GM12878 (cell line): ENCODE results near the gene WDR72. TPM values are rescaled to one million over a fixed set of nuclear protein-coding genes. Genes with fewer than 3 reads are reported as not detected.

ENCODE experiments used
- ATAC-seq: fragments of 200-7000 bp; cut with Tn5 transposase; 3 replicates; pipeline ENCODE4 v1.9.1; 2020; ENCODE audit warnings: mild to moderate bottlenecking, moderate library complexity
- BruUV-seq: library from RNA; stranded (reverse); fragments of 400-500 nt; replicated peaks from 2 replicates; lab custom pipeline; 2021; lab: Mats Ljungman, UMichigan
- CTCF ChIA-PET: fragments of 300-600 bp; sonication (Branson Sonifier 250); formaldehyde crosslinking; extraction: SDS; loops from one replicate; lab custom pipeline; 2021; ENCODE audit warnings: inconsistent platforms; lab: Yijun Ruan, JAX
- POLR2A ChIA-PET: fragments of 350-600 bp; formaldehyde crosslinking; extraction: SDS; loops from one replicate; lab custom pipeline; 2021; ENCODE audit warnings: inconsistent platforms; lab: Charles Lee
- RAD21 ChIA-PET: fragments of 300-600 bp; sonication (Branson Sonifier 250); formaldehyde crosslinking; loops from one replicate; lab custom pipeline; 2023; ENCODE audit warnings: antibody characterized with exemption; ENCODE audit not compliant: unreplicated experiment; lab: Charles Lee
- SMC1A ChIA-PET: fragments of 300-600 bp; sonication (Branson Sonifier 250); formaldehyde crosslinking; loops from one replicate; lab custom pipeline; 2023; ENCODE audit not compliant: unreplicated experiment, uncharacterized antibody; lab: Charles Lee
- DNase-seq: peaks from one replicate; pipeline ENCODE4 v3.0.0-alpha.2; 2011; ENCODE audit warnings: low read depth, low spot score
- FAIRE-seq: peaks from 3 replicates; lab custom pipeline; 2011; peaks lifted over from hg19 to GRCh38; lab: Jason Lieb, UNC
- H2AFZ ChIP-seq: 2 replicates; pipeline ENCODE4 v1.6.0; 2011; ENCODE audit warnings: low read depth, low read length, control low read depth; ENCODE audit not compliant: control insufficient read depth
- H3K27ac ChIP-seq: 2 replicates; pipeline ENCODE4 v1.5.1; 2011; ENCODE audit warnings: control low read depth; ENCODE audit not compliant: control insufficient read depth, insufficient read depth
- H3K27me3 ChIP-seq, 2 experiments: replicated peaks in 1 of 2; 2 replicates each; pipeline versions ENCODE4 v1.6.0 to v1.6.1; 2011; ENCODE audit warnings: low read length in 1 of 2; ENCODE audit not compliant: control insufficient read depth in 2 of 2, insufficient read depth in 2 of 2
- H3K36me3 ChIP-seq, 2 experiments: 2 replicates each; pipeline ENCODE4 v1.5.1; 2011; ENCODE audit warnings: low read length in 1 of 2; ENCODE audit not compliant: control insufficient read depth in 2 of 2, insufficient read depth in 2 of 2
- H3K4me1 ChIP-seq: 2 replicates; pipeline ENCODE4 v1.6.1; 2011; ENCODE audit warnings: mild to moderate bottlenecking, low read length, moderate library complexity, mixed read lengths; ENCODE audit not compliant: control insufficient read depth, insufficient read depth
- H3K4me2 ChIP-seq: 2 replicates; pipeline ENCODE4 v1.6.0; 2011; ENCODE audit warnings: control low read depth; ENCODE audit not compliant: control insufficient read depth, insufficient read depth
- H3K4me3 ChIP-seq: fragments of 200-600 bp; sonication (generic); 2 replicates; pipeline ENCODE4 v1.5.1; 2016
- H3K79me2 ChIP-seq: 2 replicates; pipeline ENCODE4 v1.6.0; 2011; ENCODE audit warnings: low read length; ENCODE audit not compliant: control insufficient read depth, insufficient read depth
- H3K9ac ChIP-seq: 2 replicates; pipeline ENCODE4 v1.8.0; 2011; ENCODE audit warnings: low read length, control low read depth, mixed read lengths; ENCODE audit not compliant: control insufficient read depth, insufficient read depth
- H3K9me3 ChIP-seq: replicated peaks from 3 replicates; pipeline ENCODE4 v1.5.1; 2011; ENCODE audit warnings: mild to moderate bottlenecking, low read length; ENCODE audit not compliant: control insufficient read depth, insufficient read depth
- H4K20me1 ChIP-seq: 2 replicates; pipeline ENCODE4 v1.6.0; 2011; ENCODE audit not compliant: control insufficient read depth, insufficient read depth
- ATF7 ChIP-seq: fragments of 450-650 bp; IDR thresholded peaks from 2 replicates; pipeline ENCODE4 v1.6.1; 2016; ENCODE audit warnings: low read depth, mild to moderate bottlenecking
- BRCA1 ChIP-seq: IDR thresholded peaks from 2 replicates; pipeline ENCODE4 v1.6.1; 2011; ENCODE audit warnings: low read depth, low read length, improper control_type of control experiment
- CBFB ChIP-seq: IDR thresholded peaks from 2 replicates; pipeline ENCODE4 v1.6.1; 2016; ENCODE audit warnings: antibody characterized with exemption, low read depth
- CBX3 ChIP-seq: fragments of 200-600 bp; sonication (generic); IDR thresholded peaks from 2 replicates; pipeline ENCODE4 v1.6.1; 2016; ENCODE audit warnings: low read depth, borderline replicate concordance
- CHD4 ChIP-seq: fragments of 200-600 bp; sonication (generic); IDR thresholded peaks from 2 replicates; pipeline ENCODE4 v1.6.1; 2016; ENCODE audit warnings: mild to moderate bottlenecking
- FOS ChIP-seq: IDR thresholded peaks from 3 replicates; pipeline ENCODE4 v1.6.1; 2011; ENCODE audit warnings: borderline replicate concordance; ENCODE audit not compliant: insufficient read length; ENCODE audit errors: extremely low read depth
- GATAD2B ChIP-seq: fragments of 450-650 bp; conservative IDR thresholded peaks from 2 replicates; pipeline ENCODE4 v1.6.1; 2017; ENCODE audit warnings: low read depth, mild to moderate bottlenecking, moderate library complexity
- MEF2B ChIP-seq: fragments of 450-650 bp; IDR thresholded peaks from 2 replicates; pipeline ENCODE4 v1.6.1; 2018; ENCODE audit warnings: mild to moderate bottlenecking, moderate library complexity; ENCODE audit not compliant: partially characterized antibody, poor library complexity, severe bottlenecking
- MLLT1 ChIP-seq: fragments of 450-650 bp; IDR thresholded peaks from 2 replicates; pipeline ENCODE4 v1.6.1; 2016; ENCODE audit warnings: mild to moderate bottlenecking
- MTA2 ChIP-seq: fragments of 450-650 bp; IDR thresholded peaks from 2 replicates; pipeline ENCODE4 v1.6.1; 2016; ENCODE audit warnings: low read depth, mild to moderate bottlenecking, moderate library complexity
- MYC ChIP-seq: IDR thresholded peaks from 2 replicates; pipeline ENCODE4 v1.6.1; 2011; ENCODE audit warnings: mild to moderate bottlenecking, low read length, moderate library complexity, inconsistent platforms; ENCODE audit not compliant: insufficient read depth, insufficient replicate concordance, insufficient read length, severe bottlenecking
- POLR2AphosphoS5 ChIP-seq: IDR thresholded peaks from 2 replicates; pipeline ENCODE4 v1.6.1; 2011; ENCODE audit warnings: mild to moderate bottlenecking, low read length, inconsistent platforms
- RELB ChIP-seq: fragments of 450-650 bp; IDR thresholded peaks from 2 replicates; pipeline ENCODE4 v1.6.1; 2017; ENCODE audit warnings: low read depth, mild to moderate bottlenecking, moderate library complexity
- RFX5 ChIP-seq: IDR thresholded peaks from 2 replicates; pipeline ENCODE4 v1.6.1; 2011; ENCODE audit warnings: low read depth, low read length, improper control_type of control experiment
- SMAD5 ChIP-seq: IDR thresholded peaks from 2 replicates; pipeline ENCODE4 v1.6.1; 2016; ENCODE audit warnings: antibody characterized with exemption, low read depth
- TCF7 ChIP-seq: IDR thresholded peaks from 2 replicates; pipeline ENCODE4 v1.6.1; 2014; ENCODE audit warnings: antibody characterized with exemption, borderline replicate concordance
- ZNF217 ChIP-seq: fragments of 450-650 bp; IDR thresholded peaks from 2 replicates; pipeline ENCODE4 v1.6.1; 2017; ENCODE audit warnings: antibody characterized with exemption, mild to moderate bottlenecking
- ZNF592 ChIP-seq: fragments of 450-650 bp; IDR thresholded peaks from 2 replicates; pipeline ENCODE4 v1.6.1; 2017; ENCODE audit warnings: mild to moderate bottlenecking, moderate library complexity
- WGBS: methylation state at CpG from one replicate; pipeline ENCODE4 v1.1.6; 2016; ENCODE audit warnings: low lambda C conversion rate; ENCODE audit not compliant: insufficient replicate concordance, insufficient coverage; ENCODE audit errors: missing lambda C conversion rate; 5-methylcytosine and 5-hydroxymethylcytosine counted together
- in situ Hi-C: fragments of 300-500 bp; cut with MboI; formaldehyde crosslinking; loops from 9 replicates; pipeline ENCODE4 v1.14.3; 2018; ENCODE audit warnings: mixed read lengths
- intact Hi-C: fragments of 100-400 bp; cut with micrococcal nuclease; formaldehyde crosslinking; loops from one replicate; pipeline ENCODE4 v1.14.2; 2022; ENCODE audit not compliant: unreplicated experiment
- polyA plus RNA-seq, 11 experiments: library from polyadenylated mRNA; depleted of rRNA in 4 of 11; unstranded in 6 of 11; stranded (reverse) in 5 of 11; fragments of >200 nt; fragmentation: Nextera tagmentation in 4 of 11; fragmentation: Illumina TruSeq in 1 of 11; extraction: Ambion mirVana in 4 of 11; extraction: Trizol in 1 of 11; gene quantifications; 1 replicate in 1 of 11; 2 replicates in 10 of 11; pipeline versions ENCODE4 v1.2.1 to v1.2.3, GENCODE V29; 2011 to 2016; ENCODE audit warnings: inconsistent platforms in 2 of 11, missing spikeins in 2 of 11, low read depth in 1 of 11
- total RNA-seq, 4 experiments: library from RNA; depleted of rRNA in 3 of 4; stranded (reverse); fragments of >200 nt in 3 of 4; fragmentation: Illumina TruSeq in 1 of 4; extraction: Trizol in 1 of 4; gene quantifications; 2 replicates each; pipeline versions ENCODE4 v1.2.1 to v1.2.3, GENCODE V29; 2013 to 2021

The WDR72 gene
- total and polyA plus RNA-seq, 10 of the 15 experiments (the other 5 are each of a cell fraction or from before 2014, with no cell fraction given): 0.03 TPM; not detected in 9

- 0% methylated on average over 2 of the region's 2 CpGs for WGBS
- Histone ChIP-seq H3K9ac (no peak overlapping the region), H3K4me2 (no peak overlapping the region), H3K4me1 (no peaks in the 10 kb centered on the region), H3K9me3 (no peaks in the 10 kb centered on the region), H2AFZ (no peak overlapping the region), H3K79me2 (no peaks in the 10 kb centered on the region), H4K20me1 (no peaks in the 10 kb centered on the region), H3K27me3 (no peaks in the 10 kb centered on the region), H3K36me3 (no peaks in the 10 kb centered on the region), H3K27ac (no peak overlapping the region), H3K4me3 (no peak overlapping the region)
- ChIA-PET RAD21 (no interaction called here), SMC1A (no interaction called here), CTCF (no interaction called here), POLR2A (no interaction called here)
- no TSS peak for BruUV-seq
- DNase-seq: no peak
- FAIRE-seq: no peak
- ATAC-seq: no peak
- in situ Hi-C loops (no loop called here), intact Hi-C loops (no loop called here)
- TF ChIP-seq ZNF217 (no peak), RFX5 (no peak), FOS (no peak), CHD4 (no peak), MYC (no peak), GATAD2B (no peak), MEF2B (no peak), BRCA1 (no peak), TCF7 (no peak), POLR2AphosphoS5 (no peak), ATF7 (no peak), RELB (no peak), CBFB (no peak), CBX3 (no peak), ZNF592 (no peak), MLLT1 (no peak), MTA2 (no peak), SMAD5 (no peak)
Observed at GRCh38 chr15:53658255-53658654, 101.2 kb downstream of the WDR72 start.
